Endometrial microvascular endothelial cells (primary cell): ENCODE data around the gene RNU4-1. TPM values are rescaled to one million over a fixed set of nuclear protein-coding genes. Genes with fewer than 3 reads are reported as not detected.
"Not testable (repeated sequence)": the region's sequence is repeated elsewhere in the genome, so short reads cannot be mapped to it uniquely, and the experiment has no call there.

Source experiments
- in situ Hi-C: cut with HindIII; loops from 2 replicates; pipeline ENCODE4 v1.10.0; 2017; ENCODE audit warnings: low sequenced_read_pairs, low pct_unique_long_range_greater_than_20kb; ENCODE audit errors: inconsistent ontology term
- total RNA-seq: library from RNA; depleted of rRNA; stranded (reverse); fragments of >200 nt; gene quantifications from one replicate; pipeline ENCODE4 v1.2.3, GENCODE V29; 2015; ENCODE audit errors: inconsistent ontology term

RNU4-1 gene
- total RNA-seq: not detected

- in situ Hi-C loops: no loop called here
Observed at GRCh38 chr12:120292661-120293531, at the start of gene RNU4-1. Gene RNU4-1 (minus strand): TSS chr12:120293237.

GRCh38 chr12:120342175-120343038 is 49.4 kb upstream of the RNU4-1 start:
- in situ Hi-C loops: no loop called here

- in situ Hi-C loops: no loop called here
Observed at GRCh38 chr12:120339256-120339655, 46.2 kb upstream of the RNU4-1 start.

DNA sequence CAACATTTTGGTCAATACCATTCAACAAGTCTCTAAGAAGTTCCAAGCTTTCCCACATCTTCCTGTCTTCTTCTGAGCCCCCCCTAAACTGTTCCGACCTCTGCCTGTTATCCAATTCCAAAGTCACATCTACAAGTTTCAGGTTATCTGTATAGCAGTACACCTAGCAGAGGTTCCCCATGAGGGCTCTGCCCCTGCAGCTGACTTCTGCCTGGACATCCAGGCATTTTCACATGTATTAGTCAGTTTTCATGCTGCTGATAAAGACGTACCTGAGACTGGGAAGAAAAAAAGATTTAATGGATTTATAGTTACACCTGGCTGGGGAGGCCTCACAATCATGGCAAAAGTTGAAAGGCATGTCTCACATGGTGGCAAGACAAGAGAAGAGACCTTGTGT is 44.7 kb upstream of the RNU4-1 start:
- in situ Hi-C loops: no loop called here

DNA sequence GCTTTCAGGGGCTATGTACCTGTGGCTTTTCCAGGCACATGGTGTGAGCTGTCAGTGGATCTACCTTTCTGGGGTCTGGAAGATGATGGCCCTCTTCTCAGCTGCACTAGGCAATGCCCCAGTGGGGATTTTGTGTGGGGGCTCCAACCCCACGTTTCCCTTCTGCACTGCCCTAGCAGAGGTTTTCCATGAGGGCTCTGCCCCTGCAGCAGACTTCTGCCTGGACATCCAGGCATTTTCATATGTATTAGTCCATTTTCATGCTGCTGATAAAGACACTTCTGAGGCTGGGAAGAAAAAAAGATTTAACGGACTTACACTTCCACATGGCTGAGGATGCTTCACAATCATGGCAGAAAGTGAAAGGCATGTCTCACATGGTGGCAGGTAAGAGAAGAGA is 43.4 kb upstream of the RNU4-1 start:
- in situ Hi-C loops: not testable (repeated sequence)

DNA sequence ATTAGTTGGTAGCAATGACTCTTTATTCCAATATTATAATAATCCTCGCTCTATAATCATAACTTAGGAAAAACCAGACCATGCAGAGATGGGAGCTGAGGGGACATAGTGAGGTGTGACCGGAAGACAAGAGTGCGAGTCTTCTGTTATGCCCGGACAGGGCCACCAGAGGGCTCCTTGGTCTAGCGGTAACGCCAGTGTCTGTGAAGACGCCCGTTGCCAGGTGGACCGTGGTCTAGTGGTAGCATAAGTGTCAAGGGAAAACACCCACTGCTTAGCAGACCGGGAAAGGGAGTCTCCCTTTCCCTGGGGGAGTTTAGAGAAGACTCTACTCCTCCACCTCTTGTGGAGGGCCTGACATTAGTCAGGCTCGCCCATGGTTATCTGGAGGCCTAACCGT is 42.4 kb upstream of the RNU4-1 start:
- in situ Hi-C loops: not testable (repeated sequence)

DNA sequence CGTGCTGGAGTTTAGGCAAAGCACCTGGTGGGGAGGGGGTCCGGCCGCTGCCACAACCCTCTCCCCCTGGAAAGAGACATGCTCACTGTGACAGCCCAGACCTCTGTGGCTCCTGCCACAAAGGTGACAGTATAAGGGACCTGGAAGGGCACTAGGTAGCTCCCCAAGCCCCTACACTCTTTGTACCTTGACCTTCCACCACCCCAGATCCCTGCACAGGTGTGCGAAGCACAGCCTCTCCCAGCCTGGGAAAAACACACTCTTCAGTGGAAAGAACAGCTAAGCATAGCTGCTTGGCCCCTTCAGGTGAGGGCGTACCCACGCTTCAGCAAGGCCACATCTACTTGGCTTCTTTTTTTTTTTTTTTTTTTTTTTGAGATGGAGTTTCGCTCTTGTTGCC is 39.5 kb upstream of the RNU4-1 start:
- in situ Hi-C loops: no loop called here

DNA sequence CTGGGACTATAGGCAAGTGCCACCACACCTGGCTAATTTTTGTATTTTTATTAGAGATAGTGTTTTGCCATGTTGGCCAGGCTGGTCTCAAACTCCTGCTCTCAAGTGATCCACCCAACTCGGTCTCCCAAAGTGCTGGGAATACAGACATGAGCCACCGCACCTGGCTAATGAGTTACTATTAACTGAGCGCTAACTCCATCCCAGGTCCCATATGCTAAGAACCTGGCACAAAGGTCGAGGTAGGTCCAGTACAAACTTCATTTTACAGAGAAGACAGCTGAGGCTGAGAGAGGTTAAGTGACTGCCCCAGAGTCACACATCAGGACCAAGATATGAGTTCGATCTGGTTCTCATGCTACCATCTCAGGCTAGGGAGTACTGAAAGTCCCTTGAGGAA is 39.0 kb upstream of the RNU4-1 start:
- in situ Hi-C loops: no loop called here

GRCh38 chr12:120331390-120331789 is 38.4 kb upstream of the RNU4-1 start:
- in situ Hi-C loops: no loop called here

- in situ Hi-C loops: no loop called here
Observed at GRCh38 chr12:120328228-120328627, 35.2 kb upstream of the RNU4-1 start.

- in situ Hi-C loops: no loop called here
Observed at GRCh38 chr12:120327593-120327992, 34.6 kb upstream of the RNU4-1 start, which contains the start of gene PLA2G1B. Gene PLA2G1B (minus strand): TSS chr12:120327779. CDS start chr12:120327753, 26 bp downstream.

GRCh38 chr12:120324841-120325417 is 31.9 kb upstream of the RNU4-1 start:
- in situ Hi-C loops: no loop called here

DNA sequence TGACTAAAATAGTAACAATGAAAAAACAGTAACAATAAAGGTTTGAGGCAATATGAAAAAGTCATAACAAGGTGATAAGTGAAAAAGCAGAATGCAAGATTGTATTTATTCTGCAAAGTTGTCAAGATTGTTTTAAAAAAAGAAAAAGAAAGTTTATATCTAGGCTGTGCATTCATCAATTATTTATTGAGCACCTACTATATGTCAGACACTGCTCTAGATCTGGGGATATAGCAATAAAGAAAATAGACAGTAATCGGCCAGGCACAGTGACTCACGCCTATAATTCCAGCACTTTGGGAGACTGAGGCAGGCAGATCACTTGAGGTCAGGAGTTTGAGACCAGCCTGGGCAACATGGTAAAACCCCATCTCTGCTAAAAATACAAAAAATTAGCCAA is 30.7 kb upstream of the RNU4-1 start:
- in situ Hi-C loops: no loop called here

- in situ Hi-C loops: no loop called here
Observed at GRCh38 chr12:120321382-120322202, 28.6 kb upstream of the RNU4-1 start.

DNA sequence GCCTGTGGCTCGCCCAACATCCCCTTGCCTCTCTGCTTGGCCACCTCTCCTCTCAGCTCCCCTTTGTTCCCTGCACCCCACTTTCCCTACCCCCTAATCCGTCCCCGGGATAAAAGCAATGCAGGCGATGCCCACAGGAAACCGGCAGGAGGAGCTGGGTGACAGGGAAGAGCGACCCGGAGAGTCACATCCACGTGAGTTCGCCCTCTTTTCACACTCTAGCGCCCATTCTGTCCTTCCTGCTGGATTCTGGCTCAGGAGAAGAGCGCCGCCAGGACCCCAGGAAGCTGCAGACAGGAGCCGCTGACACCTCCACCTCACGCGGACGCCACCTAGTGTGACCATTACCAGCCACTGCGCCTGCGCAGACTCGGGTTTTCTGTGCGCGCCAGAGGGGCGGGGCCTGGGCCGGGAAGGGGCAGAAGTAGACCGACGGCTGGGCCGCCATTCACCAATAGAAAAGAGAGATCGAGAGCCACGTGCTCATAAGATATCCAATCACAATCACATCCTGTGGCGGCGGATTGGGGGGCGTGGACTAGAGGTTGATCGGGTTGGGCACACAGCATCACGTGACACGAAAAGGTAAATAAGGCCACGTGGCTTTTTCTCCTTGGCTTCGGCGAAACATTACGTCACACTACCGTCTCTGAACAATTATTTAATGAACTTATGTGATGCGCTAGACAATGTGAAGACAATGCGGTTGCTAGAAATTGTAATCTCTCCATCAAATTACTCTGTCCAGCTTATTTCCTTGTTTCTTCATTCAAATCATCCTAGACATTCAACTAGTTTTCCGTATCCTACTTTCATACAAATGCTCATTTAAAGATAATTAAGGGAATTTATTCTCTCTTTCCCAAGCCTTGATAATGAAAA is 24.4 kb upstream of the RNU4-1 start:
- in situ Hi-C loops: no loop called here

DNA sequence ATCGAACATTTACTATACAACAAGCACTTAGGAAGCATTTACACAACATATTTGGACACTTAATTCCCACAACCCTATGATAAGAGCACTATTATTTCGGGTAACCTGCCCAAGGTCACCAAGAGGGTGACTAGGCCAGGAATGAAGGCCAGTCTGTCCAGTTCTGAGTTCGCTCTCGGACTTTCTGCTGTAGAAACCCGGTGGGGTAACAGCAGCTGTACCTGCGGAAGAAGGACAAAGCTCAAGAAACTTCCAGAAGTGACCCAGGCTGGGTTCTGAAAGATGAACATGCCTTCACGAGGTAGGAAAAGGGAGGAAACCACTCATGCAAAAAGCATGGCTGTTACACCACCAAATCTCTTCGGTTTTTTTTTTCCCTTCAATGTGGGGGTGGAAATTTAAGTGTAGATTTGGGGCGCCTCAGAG is 23.8 kb upstream of the RNU4-1 start:
- in situ Hi-C loops: no loop called here

DNA sequence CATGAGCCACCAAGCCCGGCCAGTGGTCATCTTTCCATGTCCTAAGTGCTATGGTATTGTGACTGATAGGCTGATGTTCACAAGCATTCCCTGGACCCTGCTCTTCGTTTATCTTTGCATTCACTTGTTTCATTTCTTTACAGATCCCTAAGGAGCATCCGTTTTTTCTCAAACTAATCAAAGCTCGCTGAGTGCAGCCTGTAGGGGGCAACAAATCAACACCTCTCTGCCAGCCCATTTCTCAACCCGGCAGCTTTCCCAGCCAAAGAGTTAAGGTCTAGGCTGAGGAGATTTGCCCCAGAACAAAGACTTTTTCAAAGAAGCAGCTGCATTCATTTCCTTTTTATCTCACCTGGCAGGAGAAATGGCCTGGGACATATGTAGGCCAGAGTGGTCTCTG is 21.2 kb upstream of the RNU4-1 start:
- in situ Hi-C loops: no loop called here
